ENCODE data around the gene SCRG1.
A peak's percentile ranks its signal among the peaks of the same experiment; 100 is the strongest.

The SCRG1 gene

GRCh38 chr4:173410079-173410478 lies 11.2 kb upstream of the SCRG1 start:
- DNase-seq = no peak

- no peak for DNase-seq
Observed at GRCh38 chr4:173405840-173406606, 7.1 kb upstream of the SCRG1 start.

GRCh38 chr4:173404296-173404865 lies 5.5 kb upstream of the SCRG1 start:
- DNase-seq = no peak

GRCh38 chr4:173403051-173403450 lies 4.1 kb upstream of the SCRG1 start:
- no peak for DNase-seq

- no peak for DNase-seq
Observed at GRCh38 chr4:173401063-173401462, 2.1 kb upstream of the SCRG1 start.

- no peak for DNase-seq
Observed at GRCh38 chr4:173398220-173398619, 696 bp downstream of the SCRG1 start.

- no peak for DNase-seq
Observed at GRCh38 chr4:173397604-173398003, 1.3 kb downstream of the SCRG1 start.

GRCh38 chr4:173391701-173392100 lies 7.2 kb downstream of the SCRG1 start:
- DNase-seq = no peak

- no peak for DNase-seq
Observed at GRCh38 chr4:173386751-173387150, 12.2 kb downstream of the SCRG1 start.

- no peak for DNase-seq
Observed at GRCh38 chr4:173382349-173382748, 16.6 kb downstream of the SCRG1 start.

- DNase-seq = no peak
Observed at GRCh38 chr4:173381610-173382009, 17.3 kb downstream of the SCRG1 start.

- no peak for DNase-seq
Observed at GRCh38 chr4:173380987-173381386, 17.9 kb downstream of the SCRG1 start.

- DNase-seq = no peak
Observed at GRCh38 chr4:173379929-173380328, 19.0 kb downstream of the SCRG1 start.

- no peak for DNase-seq
Observed at GRCh38 chr4:173374588-173374987, 24.3 kb downstream of the SCRG1 start.

- DNase-seq = peak; percentile 27
Observed at GRCh38 chr4:173371292-173372192, 27.4 kb downstream of the SCRG1 start.

- peak; percentile 93 for DNase-seq
Observed at GRCh38 chr4:173370477-173371291, 28.2 kb downstream of the SCRG1 start, which contains the start of gene SAP30. SAP30 (plus strand) TSS chr4:173370954; CDS start chr4:173371183, 229 bp downstream.

GRCh38 chr4:173370130-173370476 lies 28.8 kb downstream of the SCRG1 start:
- peak; percentile 56 for DNase-seq

GRCh38 chr4:173367946-173368345 lies 31.0 kb downstream of the SCRG1 start:
- DNase-seq = no peak

GRCh38 chr4:173367285-173367684 lies 31.6 kb downstream of the SCRG1 start:
- no peak for DNase-seq

- no peak for DNase-seq
Observed at GRCh38 chr4:173365359-173365996, 33.4 kb downstream of the SCRG1 start.

- no peak for DNase-seq
Observed at GRCh38 chr4:173362666-173363065, 36.2 kb downstream of the SCRG1 start.

- DNase-seq = peak; percentile 25
Observed at GRCh38 chr4:173360587-173361221, 38.2 kb downstream of the SCRG1 start.

All from GF-D8 (cell line).